ENCODE results near the gene ARHGAP45. TPM values are rescaled to one million over a fixed set of nuclear protein-coding genes. Genes with fewer than 3 reads are reported as not detected.

The ARHGAP45 gene
- total and polyA plus RNA-seq, 4 donors = 3.3 to 27.5 (median 9.7) TPM

- H3K27ac ChIP-seq (ENCODE audit: low read depth in 1 of 2, low read length in 2 of 2) = no peak overlapping the region
- no peak overlapping the region for H3K4me3 ChIP-seq (ENCODE audit: low read depth in 1 of 3, low read length in 3 of 3)
- H3K9ac ChIP-seq (ENCODE audit: low read depth in 1 of 2, low read length in 2 of 2) = no peak overlapping the region
- H3K9me3 ChIP-seq (ENCODE audit: control insufficient read depth in 4 of 4, low read length in 3 of 4) = no peaks in the 10 kb centered on the region
- H3K36me3 ChIP-seq (ENCODE audit: control insufficient read depth in 4 of 4, insufficient read depth in 3 of 4, low read depth in 1 of 4, low read length in 3 of 4) = peaks cover 6 to 33% (median 25%) of the 10 kb centered on the region in 4 donors
- DNase-seq (ENCODE audit: low spot score) = no peak
- WGBS = 91% methylated on average over 32 of the region's 32 CpGs
- TF ChIP-seq ZBTB33 (IDR thresholded peaks at IDR 0.05) (no peak), HNF4A (conservative IDR thresholded peaks at IDR 0.05) (no peak), REST (IDR thresholded peaks at IDR 0.05) (no peak), SP1 (IDR thresholded peaks at IDR 0.05) (no peak), NR2F2 (IDR thresholded peaks at IDR 0.05) (no peak), CTCF (IDR thresholded peaks at IDR 0.05; ENCODE audit: low read depth, low read length, missing input control) (no peak), ATF3 (IDR thresholded peaks at IDR 0.05) (no peak), FOXA1 (IDR thresholded peaks at IDR 0.05) (no peak), RAD21 (IDR thresholded peaks at IDR 0.05) (no peak), HNF4G (IDR thresholded peaks at IDR 0.05) (no peak), FOXA2 (IDR thresholded peaks at IDR 0.05) (no peak), TAF1 (conservative IDR thresholded peaks at IDR 0.05) (no peak), EGR1 (IDR thresholded peaks at IDR 0.05; ENCODE audit: low read depth in 2 of 2) (no peak), GABPA (IDR thresholded peaks at IDR 0.05 in 1 of 2, conservative IDR thresholded peaks at IDR 0.05 in 1 of 2) (no peak), RXRA (IDR thresholded peaks at IDR 0.05) (no peak), MAX (IDR thresholded peaks at IDR 0.05) (no peak), YY1 (IDR thresholded peaks at IDR 0.05) (no peak), JUND (IDR thresholded peaks at IDR 0.05) (no peak)
- H3K4me1 ChIP-seq (ENCODE audit: control insufficient read depth in 4 of 4, insufficient read depth in 4 of 4, low read length in 3 of 4) = peaks cover 12 to 36% (median 22%) of the 10 kb centered on the region in 4 donors
- H3K27me3 ChIP-seq (ENCODE audit: control insufficient read depth in 4 of 4, insufficient read depth in 4 of 4, low read length in 3 of 4) = no peaks in the 10 kb centered on the region
Measured at GRCh38 chr19:1105873-1106840, 39.2 kb downstream of the ARHGAP45 start.
